TTC549 (cell line): ENCODE results near the gene B2M.
"Not testable (repeated sequence)": the region's sequence is repeated elsewhere in the genome, so short reads cannot be mapped to it uniquely, and the experiment has no call there.

Source experiments
- FAIRE-seq: peaks from 2 replicates; lab custom pipeline; 2012; peaks lifted over from hg19 to GRCh38; lab: Jason Lieb, UNC

Gene B2M

GRCh38 chr15:44700676-44701075, 10.6 kb upstream of the B2M start:
- FAIRE-seq: not testable (repeated sequence)

GRCh38 chr15:44705986-44706385, 5.3 kb upstream of the B2M start:
- FAIRE-seq: no peak

- no peak for FAIRE-seq
Measured at GRCh38 chr15:44706401-44706800, 4.9 kb upstream of the B2M start.

- no peak for FAIRE-seq
Measured at GRCh38 chr15:44706946-44707636, 4.2 kb upstream of the B2M start.

- FAIRE-seq: no peak
Measured at GRCh38 chr15:44710236-44711095, 851 bp upstream of the B2M start.

GRCh38 chr15:44711743-44712345, 527 bp downstream of the B2M start:
- no peak for FAIRE-seq

- FAIRE-seq: no peak
Measured at GRCh38 chr15:44712346-44713005, 1.2 kb downstream of the B2M start.

- no peak for FAIRE-seq
Measured at GRCh38 chr15:44713006-44713966, 2.0 kb downstream of the B2M start.

GRCh38 chr15:44715142-44715796, 4.0 kb downstream of the B2M start:
- FAIRE-seq: no peak

GRCh38 chr15:44715797-44716334, 4.5 kb downstream of the B2M start:
- FAIRE-seq: no peak

- no peak for FAIRE-seq
Measured at GRCh38 chr15:44716983-44717602, 5.8 kb downstream of the B2M start.

- no peak for FAIRE-seq
Measured at GRCh38 chr15:44718180-44718926, 7.0 kb downstream of the B2M start.

GRCh38 chr15:44718927-44719292, 7.6 kb downstream of the B2M start:
- no peak for FAIRE-seq

GRCh38 chr15:44719293-44719999, 8.1 kb downstream of the B2M start:
- no peak for FAIRE-seq

- FAIRE-seq: not testable (repeated sequence)
Measured at GRCh38 chr15:44720000-44720435, 8.7 kb downstream of the B2M start.

- no peak for FAIRE-seq
Measured at GRCh38 chr15:44720460-44721176, 9.3 kb downstream of the B2M start.

GRCh38 chr15:44722011-44722410, 10.7 kb downstream of the B2M start:
- no peak for FAIRE-seq

- FAIRE-seq: no peak
Measured at GRCh38 chr15:44726136-44726535, 14.8 kb downstream of the B2M start.
